ENCODE measurements around the gene MASP1. TPM values are rescaled to one million over a fixed set of nuclear protein-coding genes. Genes with fewer than 3 reads are reported as not detected.

Gene MASP1
- total and polyA plus RNA-seq, 2 donors (not counting 1 experiment from before 2014, with no cell fraction given): not detected

- ChIA-PET CTCF (no interaction called here), POLR2A (no interaction called here)
- WGBS (ENCODE audit: insufficient coverage): no CpG with 5 or more reads among the region's 3 CpGs
- Histone ChIP-seq H3K4me2 (replicated peaks; ENCODE audit: low read depth, low read length, poor library complexity, severe bottlenecking) (no peak overlapping the region), H2AFZ (ENCODE audit: insufficient read depth, low read depth, low read length, poor library complexity, severe bottlenecking) (no peak overlapping the region), H3K36me3 (replicated peaks in 1 of 2; ENCODE audit: control extremely low read depth in 1 of 2, control insufficient read depth in 1 of 2, extremely low read depth in 1 of 2, insufficient read depth in 2 of 2, low read length in 1 of 2) (no peaks in the 10 kb centered on the region), H3K9me3 (ENCODE audit: control extremely low read depth in 1 of 3, control insufficient read depth in 2 of 3, insufficient read depth in 1 of 3, low read length in 2 of 3) (no peaks in the 10 kb centered on the region), H3K4me3 (ENCODE audit: control extremely low read depth in 1 of 5, extremely low read depth in 1 of 5, insufficient read depth in 1 of 5, low read depth in 2 of 5, low read length in 4 of 5) (no peak overlapping the region), H3K9ac (ENCODE audit: low read length) (no peak overlapping the region), H3K27me3 (replicated peaks in 1 of 4; ENCODE audit: control extremely low read depth in 1 of 4, control insufficient read depth in 3 of 4, insufficient read depth in 4 of 4, low read length in 3 of 4) (peaks cover 0 to under 1% (median under 1%) of the 10 kb centered on the region in 4 experiments), H3K79me2 (ENCODE audit: control insufficient read depth, insufficient read depth, low read length) (no peaks in the 10 kb centered on the region), H3K27ac (ENCODE audit: low read length in 2 of 2) (no peak overlapping the region), H4K20me1 (ENCODE audit: control insufficient read depth, insufficient read depth, low read length, poor library complexity, severe bottlenecking) (no peaks in the 10 kb centered on the region), H3K4me1 (ENCODE audit: control insufficient read depth in 2 of 2, insufficient read depth in 2 of 2, low read length in 2 of 2) (no peaks in the 10 kb centered on the region)
- H3K4me3 Mint-ChIP-seq: no peak overlapping the region
- H3K9me3 Mint-ChIP-seq (ENCODE audit: insufficient read depth): no peaks in the 10 kb centered on the region
- ATAC-seq (ENCODE audit: low read depth) (no peak), DNase-seq (no peak)
- H3K4me1 Mint-ChIP-seq: no peaks in the 10 kb centered on the region
- no peak overlapping the region for H3K27ac Mint-ChIP-seq
- H3K27me3 Mint-ChIP-seq: peaks cover 37% of the 10 kb centered on the region
- intact Hi-C loops (cut with micrococcal nuclease): no loop called here
- no peak for TF ChIP-seq EZH2 (IDR thresholded peaks at IDR 0.05; ENCODE audit: borderline replicate concordance, insufficient read depth, low read depth, low read length, poor library complexity, severe bottlenecking)
- TF ChIP-seq CTCF (IDR thresholded peaks at IDR 0.05): no peak
Measured at GRCh38 chr3:187261541-187261969, 30.0 kb downstream of the MASP1 start.

GRCh38 chr3:187259171-187259570 lies 32.4 kb downstream of the MASP1 start:
- CTCF ChIA-PET: no interaction called here
- H3K9me3 Mint-ChIP-seq (ENCODE audit: insufficient read depth): no peaks in the 10 kb centered on the region

More at GRCh38 chr3:187259171-187259570, 32.4 kb downstream of the MASP1 start:
- peaks cover 39% of the 10 kb centered on the region for H3K27me3 Mint-ChIP-seq
- Histone ChIP-seq H3K36me3 (replicated peaks in 1 of 2; ENCODE audit: control extremely low read depth in 1 of 2, control insufficient read depth in 1 of 2, extremely low read depth in 1 of 2, insufficient read depth in 2 of 2, low read length in 1 of 2) (no peaks in the 10 kb centered on the region), H3K4me2 (replicated peaks; ENCODE audit: low read depth, low read length, poor library complexity, severe bottlenecking) (no peak overlapping the region), H3K4me3 (ENCODE audit: control extremely low read depth in 1 of 5, extremely low read depth in 1 of 5, insufficient read depth in 1 of 5, low read depth in 2 of 5, low read length in 4 of 5) (no peak overlapping the region), H2AFZ (ENCODE audit: insufficient read depth, low read depth, low read length, poor library complexity, severe bottlenecking) (no peak overlapping the region), H3K27me3 (replicated peaks in 1 of 4; ENCODE audit: control extremely low read depth in 1 of 4, control insufficient read depth in 3 of 4, insufficient read depth in 4 of 4, low read length in 3 of 4) (peaks cover 0 to 5% (median 0%) of the 10 kb centered on the region in 4 experiments), H4K20me1 (ENCODE audit: control insufficient read depth, insufficient read depth, low read length, poor library complexity, severe bottlenecking) (no peaks in the 10 kb centered on the region), H3K9me3 (ENCODE audit: control extremely low read depth in 1 of 3, control insufficient read depth in 2 of 3, insufficient read depth in 1 of 3, low read length in 2 of 3) (no peaks in the 10 kb centered on the region), H3K4me1 (ENCODE audit: control insufficient read depth in 2 of 2, insufficient read depth in 2 of 2, low read length in 2 of 2) (no peaks in the 10 kb centered on the region), H3K27ac (ENCODE audit: low read length in 2 of 2) (no peak overlapping the region), H3K79me2 (ENCODE audit: control insufficient read depth, insufficient read depth, low read length) (no peaks in the 10 kb centered on the region), H3K9ac (ENCODE audit: low read length) (no peak overlapping the region)
- TF ChIP-seq EZH2 (IDR thresholded peaks at IDR 0.05; ENCODE audit: borderline replicate concordance, insufficient read depth, low read depth, low read length, poor library complexity, severe bottlenecking) (no peak), CTCF (IDR thresholded peaks at IDR 0.05) (no peak)
- WGBS (ENCODE audit: insufficient coverage): 100% methylated on average over 1 of the region's 2 CpGs
- intact Hi-C loops (cut with micrococcal nuclease): no loop called here
- DNase-seq (no peak), ATAC-seq (ENCODE audit: low read depth) (no peak)
- H3K27ac Mint-ChIP-seq: no peak overlapping the region
- no peaks in the 10 kb centered on the region for H3K4me1 Mint-ChIP-seq
- POLR2A ChIA-PET: no interaction called here
- H3K4me3 Mint-ChIP-seq: no peak overlapping the region

Measured in B cell (primary cell).